ENCODE results near the gene KRTAP10-8.
"Not testable (repeated sequence)": the region's sequence is repeated elsewhere in the genome, so short reads cannot be mapped to it uniquely, and the experiment has no call there.

DNA sequence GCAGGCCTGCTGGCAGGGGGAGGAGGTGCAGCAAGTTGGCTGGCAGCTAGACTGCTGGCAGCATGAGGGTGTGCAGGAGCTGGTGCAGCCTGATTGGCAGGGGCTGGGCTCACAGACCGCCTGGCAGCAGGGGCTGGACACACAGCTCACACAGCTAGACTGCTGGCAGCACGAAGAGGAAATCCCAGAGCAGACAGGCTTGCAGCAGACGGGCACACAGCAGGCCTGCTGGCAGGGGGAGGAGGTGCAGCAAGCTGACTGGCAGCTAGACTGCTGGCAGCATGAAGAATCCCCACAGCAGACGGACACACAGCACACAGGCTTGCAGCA is 20.1 kb upstream of the KRTAP10-8 start:
- TF ChIP-seq, protein P1, sequence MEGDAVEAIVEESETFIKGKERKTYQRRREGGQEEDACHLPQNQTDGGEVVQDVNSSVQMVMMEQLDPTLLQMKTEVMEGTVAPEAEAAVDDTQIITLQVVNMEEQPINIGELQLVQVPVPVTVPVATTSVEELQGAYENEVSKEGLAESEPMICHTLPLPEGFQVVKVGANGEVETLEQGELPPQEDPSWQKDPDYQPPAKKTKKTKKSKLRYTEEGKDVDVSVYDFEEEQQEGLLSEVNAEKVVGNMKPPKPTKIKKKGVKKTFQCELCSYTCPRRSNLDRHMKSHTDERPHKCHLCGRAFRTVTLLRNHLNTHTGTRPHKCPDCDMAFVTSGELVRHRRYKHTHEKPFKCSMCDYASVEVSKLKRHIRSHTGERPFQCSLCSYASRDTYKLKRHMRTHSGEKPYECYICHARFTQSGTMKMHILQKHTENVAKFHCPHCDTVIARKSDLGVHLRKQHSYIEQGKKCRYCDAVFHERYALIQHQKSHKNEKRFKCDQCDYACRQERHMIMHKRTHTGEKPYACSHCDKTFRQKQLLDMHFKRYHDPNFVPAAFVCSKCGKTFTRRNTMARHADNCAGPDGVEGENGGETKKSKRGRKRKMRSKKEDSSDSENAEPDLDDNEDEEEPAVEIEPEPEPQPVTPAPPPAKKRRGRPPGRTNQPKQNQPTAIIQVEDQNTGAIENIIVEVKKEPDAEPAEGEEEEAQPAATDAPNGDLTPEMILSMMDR (IDR thresholded peaks at IDR 0.05) = not testable (repeated sequence)
- not testable (repeated sequence) for TF ChIP-seq POLR2AphosphoS5 (IDR thresholded peaks at IDR 0.05; ENCODE audit: low read depth, low read length); SIN3A (IDR thresholded peaks at IDR 0.05; ENCODE audit: borderline replicate concordance, insufficient read depth, low read depth, low read length); TCF7L2 (IDR thresholded peaks at IDR 0.05; ENCODE audit: low read depth, low read length)
- TF ChIP-seq, protein P2, sequence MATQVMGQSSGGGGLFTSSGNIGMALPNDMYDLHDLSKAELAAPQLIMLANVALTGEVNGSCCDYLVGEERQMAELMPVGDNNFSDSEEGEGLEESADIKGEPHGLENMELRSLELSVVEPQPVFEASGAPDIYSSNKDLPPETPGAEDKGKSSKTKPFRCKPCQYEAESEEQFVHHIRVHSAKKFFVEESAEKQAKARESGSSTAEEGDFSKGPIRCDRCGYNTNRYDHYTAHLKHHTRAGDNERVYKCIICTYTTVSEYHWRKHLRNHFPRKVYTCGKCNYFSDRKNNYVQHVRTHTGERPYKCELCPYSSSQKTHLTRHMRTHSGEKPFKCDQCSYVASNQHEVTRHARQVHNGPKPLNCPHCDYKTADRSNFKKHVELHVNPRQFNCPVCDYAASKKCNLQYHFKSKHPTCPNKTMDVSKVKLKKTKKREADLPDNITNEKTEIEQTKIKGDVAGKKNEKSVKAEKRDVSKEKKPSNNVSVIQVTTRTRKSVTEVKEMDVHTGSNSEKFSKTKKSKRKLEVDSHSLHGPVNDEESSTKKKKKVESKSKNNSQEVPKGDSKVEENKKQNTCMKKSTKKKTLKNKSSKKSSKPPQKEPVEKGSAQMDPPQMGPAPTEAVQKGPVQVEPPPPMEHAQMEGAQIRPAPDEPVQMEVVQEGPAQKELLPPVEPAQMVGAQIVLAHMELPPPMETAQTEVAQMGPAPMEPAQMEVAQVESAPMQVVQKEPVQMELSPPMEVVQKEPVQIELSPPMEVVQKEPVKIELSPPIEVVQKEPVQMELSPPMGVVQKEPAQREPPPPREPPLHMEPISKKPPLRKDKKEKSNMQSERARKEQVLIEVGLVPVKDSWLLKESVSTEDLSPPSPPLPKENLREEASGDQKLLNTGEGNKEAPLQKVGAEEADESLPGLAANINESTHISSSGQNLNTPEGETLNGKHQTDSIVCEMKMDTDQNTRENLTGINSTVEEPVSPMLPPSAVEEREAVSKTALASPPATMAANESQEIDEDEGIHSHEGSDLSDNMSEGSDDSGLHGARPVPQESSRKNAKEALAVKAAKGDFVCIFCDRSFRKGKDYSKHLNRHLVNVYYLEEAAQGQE (IDR thresholded peaks at IDR 0.05; ENCODE audit: insufficient read depth in 1 of 2, low read depth in 2 of 2, low read length in 1 of 2) = not testable (repeated sequence)
